KOPT-K1 (cell line): ENCODE results near the gene TMEM255B.

Source experiments
- H3K27ac ChIP-seq: fragments of 200-600 bp; sonication (generic); 2 replicates; pipeline ENCODE4 v1.5.1; 2016; ENCODE audit warnings: antibody characterized with exemption, mild to moderate bottlenecking, low read depth, low read length; ENCODE audit not compliant: poor library complexity, severe bottlenecking
- H3K36me3 ChIP-seq: fragments of 200-600 bp; sonication (generic); 2 replicates; pipeline ENCODE4 v1.5.1; 2017; ENCODE audit warnings: antibody characterized with exemption, mild to moderate bottlenecking, low read length, moderate library complexity; ENCODE audit not compliant: insufficient read depth
- H3K9me3 ChIP-seq: fragments of 200-600 bp; sonication (generic); 2 replicates; pipeline ENCODE4 v1.5.1; 2017; ENCODE audit warnings: antibody characterized with exemption, low read length, mild to moderate bottlenecking; ENCODE audit not compliant: insufficient read depth, poor library complexity, severe bottlenecking

Gene TMEM255B

GRCh38 chr13:113731192-113732175 lies 27.5 kb upstream of the TMEM255B start:
- peaks cover 21% of the 10 kb centered on the region for H3K9me3 ChIP-seq
- no peaks in the 10 kb centered on the region for H3K36me3 ChIP-seq
- H3K27ac ChIP-seq, result no peak overlapping the region

- peaks cover 13% of the 10 kb centered on the region for H3K9me3 ChIP-seq
- no peak overlapping the region for H3K27ac ChIP-seq
- H3K36me3 ChIP-seq, result no peaks in the 10 kb centered on the region
These were observed 26.7 kb upstream of the TMEM255B start for GRCh38 chr13:113732176-113732960.

- peaks cover 11% of the 10 kb centered on the region for H3K9me3 ChIP-seq
- no peaks in the 10 kb centered on the region for H3K36me3 ChIP-seq
- no peak overlapping the region for H3K27ac ChIP-seq
These were observed 25.8 kb upstream of the TMEM255B start for GRCh38 chr13:113732961-113733950.

GRCh38 chr13:113734099-113734825 lies 24.8 kb upstream of the TMEM255B start:
- peaks cover 11% of the 10 kb centered on the region for H3K9me3 ChIP-seq
- H3K27ac ChIP-seq, result no peak overlapping the region
- H3K36me3 ChIP-seq, result no peaks in the 10 kb centered on the region

GRCh38 chr13:113734826-113735125 lies 24.2 kb upstream of the TMEM255B start:
- Histone ChIP-seq H3K9me3 (peaks cover 11% of the 10 kb centered on the region), H3K36me3 (no peaks in the 10 kb centered on the region), H3K27ac (no peak overlapping the region)

- no peaks in the 10 kb centered on the region for H3K36me3 ChIP-seq
These were observed 23.8 kb upstream of the TMEM255B start for GRCh38 chr13:113735194-113735593.

GRCh38 chr13:113735750-113736149 lies 23.3 kb upstream of the TMEM255B start:
- Histone ChIP-seq H3K36me3 (no peaks in the 10 kb centered on the region), H3K27ac (no peak overlapping the region), H3K9me3 (peaks cover 11% of the 10 kb centered on the region)

More at GRCh38 chr13:113735194-113735593, 23.8 kb upstream of the TMEM255B start:
- Histone ChIP-seq H3K9me3 (peaks cover 11% of the 10 kb centered on the region), H3K27ac (no peak overlapping the region)

GRCh38 chr13:113736258-113736731 lies 22.7 kb upstream of the TMEM255B start:
- H3K9me3 ChIP-seq, result peaks cover 11% of the 10 kb centered on the region
- no peak overlapping the region for H3K27ac ChIP-seq
- no peaks in the 10 kb centered on the region for H3K36me3 ChIP-seq

- Histone ChIP-seq H3K27ac (no peak overlapping the region), H3K9me3 (peaks cover 11% of the 10 kb centered on the region), H3K36me3 (no peaks in the 10 kb centered on the region)
These were observed 21.2 kb upstream of the TMEM255B start for GRCh38 chr13:113737803-113738202.

GRCh38 chr13:113739527-113740285 lies 19.3 kb upstream of the TMEM255B start:
- H3K9me3 ChIP-seq, result no peaks in the 10 kb centered on the region
- H3K36me3 ChIP-seq, result no peaks in the 10 kb centered on the region
- no peak overlapping the region for H3K27ac ChIP-seq

GRCh38 chr13:113740286-113740556 lies 18.8 kb upstream of the TMEM255B start:
- H3K36me3 ChIP-seq, result no peaks in the 10 kb centered on the region
- H3K27ac ChIP-seq, result no peak overlapping the region
- H3K9me3 ChIP-seq, result no peaks in the 10 kb centered on the region

GRCh38 chr13:113740661-113741060 lies 18.4 kb upstream of the TMEM255B start:
- no peaks in the 10 kb centered on the region for H3K36me3 ChIP-seq
- no peak overlapping the region for H3K27ac ChIP-seq

GRCh38 chr13:113741191-113741668 lies 17.8 kb upstream of the TMEM255B start:
- H3K27ac ChIP-seq, result no peak overlapping the region
- H3K36me3 ChIP-seq, result no peaks in the 10 kb centered on the region

More at GRCh38 chr13:113740661-113741060, 18.4 kb upstream of the TMEM255B start:
- H3K9me3 ChIP-seq, result no peaks in the 10 kb centered on the region

More at GRCh38 chr13:113741191-113741668, 17.8 kb upstream of the TMEM255B start:
- no peaks in the 10 kb centered on the region for H3K9me3 ChIP-seq
